Measurements from ENCODE around the gene KCNG3.
"Not testable (repeated sequence)": the region's sequence is repeated elsewhere in the genome, so short reads cannot be mapped to it uniquely, and the experiment has no call there.

Gene KCNG3

GRCh38 chr2:42408009-42408408 is 85.8 kb downstream of the KCNG3 start:
- H3K9ac ChIP-seq (ENCODE audit: insufficient read length, low read depth), result no peak overlapping the region
- no peaks in the 10 kb centered on the region for H3K36me3 ChIP-seq (ENCODE audit: insufficient read depth, insufficient read length, low read length)
- H3K4me3 ChIP-seq (ENCODE audit: insufficient read length, low read depth), result no peak overlapping the region
- H3K9me3 ChIP-seq (ENCODE audit: insufficient read depth, low read length), result peaks cover 12% of the 10 kb centered on the region; the same call in 1 of the 2 replicates
- no peak for DNase-seq (ENCODE audit: low read depth, low spot score)
- no peaks in the 10 kb centered on the region for H3K27me3 ChIP-seq (ENCODE audit: insufficient read depth, insufficient read length)
- no peaks in the 10 kb centered on the region for H3K4me1 ChIP-seq (ENCODE audit: insufficient read depth, insufficient read length)
- TF ChIP-seq YY1 (IDR thresholded peaks at IDR 0.05; ENCODE audit: insufficient read depth, insufficient read length) (no peak), ZNF274 (IDR thresholded peaks at IDR 0.05; ENCODE audit: low read depth, low read length) (no peak), SUZ12 (IDR thresholded peaks at IDR 0.05; ENCODE audit: extremely low read depth, insufficient read depth, insufficient read length) (no peak)

- Histone ChIP-seq H3K4me1 (ENCODE audit: insufficient read depth, insufficient read length) (no peaks in the 10 kb centered on the region), H3K36me3 (ENCODE audit: insufficient read depth, insufficient read length, low read length) (no peaks in the 10 kb centered on the region), H3K27me3 (ENCODE audit: insufficient read depth, insufficient read length) (no peaks in the 10 kb centered on the region), H3K9me3 (ENCODE audit: insufficient read depth, low read length) (peaks cover 12% of the 10 kb centered on the region; the same call in 1 of the 2 replicates), H3K9ac (ENCODE audit: insufficient read length, low read depth) (no peak overlapping the region), H3K4me3 (ENCODE audit: insufficient read length, low read depth) (no peak overlapping the region)
- TF ChIP-seq ZNF274 (IDR thresholded peaks at IDR 0.05; ENCODE audit: low read depth, low read length), result no peak
- TF ChIP-seq SUZ12 (IDR thresholded peaks at IDR 0.05; ENCODE audit: extremely low read depth, insufficient read depth, insufficient read length), result no peak
- no peak for TF ChIP-seq YY1 (IDR thresholded peaks at IDR 0.05; ENCODE audit: insufficient read depth, insufficient read length)
- DNase-seq (ENCODE audit: low read depth, low spot score), result no peak
Measured at GRCh38 chr2:42407476-42407875, 86.3 kb downstream of the KCNG3 start.

DNA sequence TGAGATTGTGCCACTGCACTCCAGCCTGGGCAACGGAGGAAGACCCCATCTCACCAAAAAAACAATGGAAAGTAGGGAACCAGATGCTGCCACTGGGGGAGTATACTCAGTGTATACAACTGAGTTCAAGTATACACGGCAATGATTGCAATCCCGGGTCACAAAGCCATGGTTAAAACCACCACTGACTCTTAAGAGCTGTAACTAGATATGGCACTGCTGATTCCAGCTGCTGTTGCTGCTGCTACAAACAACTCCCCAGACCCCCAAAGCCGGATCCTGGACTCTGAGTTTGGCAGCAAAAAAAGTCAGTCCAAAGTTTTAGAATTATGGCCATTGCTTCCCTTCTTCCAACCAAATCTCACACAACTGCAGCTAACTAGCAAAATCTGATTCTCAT is 89.1 kb downstream of the KCNG3 start:
- no peak for DNase-seq (ENCODE audit: low read depth, low spot score)
- TF ChIP-seq YY1 (IDR thresholded peaks at IDR 0.05; ENCODE audit: insufficient read depth, insufficient read length) (no peak), ZNF274 (IDR thresholded peaks at IDR 0.05; ENCODE audit: low read depth, low read length) (no peak), SUZ12 (IDR thresholded peaks at IDR 0.05; ENCODE audit: extremely low read depth, insufficient read depth, insufficient read length) (no peak)
- H3K4me3 ChIP-seq (ENCODE audit: insufficient read length, low read depth), result no peak overlapping the region
- peaks cover 12% of the 10 kb centered on the region; the same call in 1 of the 2 replicates for H3K9me3 ChIP-seq (ENCODE audit: insufficient read depth, low read length)
- H3K36me3 ChIP-seq (ENCODE audit: insufficient read depth, insufficient read length, low read length), result no peaks in the 10 kb centered on the region
- no peaks in the 10 kb centered on the region for H3K27me3 ChIP-seq (ENCODE audit: insufficient read depth, insufficient read length)
- no peaks in the 10 kb centered on the region for H3K4me1 ChIP-seq (ENCODE audit: insufficient read depth, insufficient read length)
- no peak overlapping the region for H3K9ac ChIP-seq (ENCODE audit: insufficient read length, low read depth)

DNA sequence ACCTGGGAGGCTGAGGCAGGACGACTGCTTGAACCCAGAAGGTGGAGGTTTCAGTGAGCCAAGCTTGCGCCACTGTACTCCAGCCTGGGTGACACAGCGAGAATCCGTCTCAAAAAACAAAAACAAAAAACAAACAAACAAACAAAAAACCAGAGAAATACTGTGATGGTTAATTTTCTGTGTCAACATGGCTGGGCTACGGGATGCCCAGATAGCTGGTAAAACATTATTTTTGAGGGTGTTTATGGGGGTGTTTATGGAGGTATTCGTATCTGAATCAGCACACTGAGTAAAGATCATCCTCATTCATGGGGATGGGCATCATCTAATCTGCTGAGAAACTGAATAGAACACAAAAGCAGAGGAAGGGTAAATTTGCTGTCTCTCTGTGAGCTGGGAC is 92.0 kb downstream of the KCNG3 start:
- Histone ChIP-seq H3K27me3 (ENCODE audit: insufficient read depth, insufficient read length) (no peaks in the 10 kb centered on the region), H3K4me3 (ENCODE audit: insufficient read length, low read depth) (no peak overlapping the region), H3K4me1 (ENCODE audit: insufficient read depth, insufficient read length) (no peaks in the 10 kb centered on the region), H3K9me3 (ENCODE audit: insufficient read depth, low read length) (no peaks in the 10 kb centered on the region), H3K9ac (ENCODE audit: insufficient read length, low read depth) (no peak overlapping the region), H3K36me3 (ENCODE audit: insufficient read depth, insufficient read length, low read length) (no peaks in the 10 kb centered on the region)
- TF ChIP-seq SUZ12 (IDR thresholded peaks at IDR 0.05; ENCODE audit: extremely low read depth, insufficient read depth, insufficient read length) (no peak), ZNF274 (IDR thresholded peaks at IDR 0.05; ENCODE audit: low read depth, low read length) (no peak), YY1 (IDR thresholded peaks at IDR 0.05; ENCODE audit: insufficient read depth, insufficient read length) (no peak)
- no peak for DNase-seq (ENCODE audit: low read depth, low spot score)

- H3K4me1 ChIP-seq (ENCODE audit: insufficient read depth, insufficient read length); H3K36me3 ChIP-seq (ENCODE audit: insufficient read depth, insufficient read length, low read length); H3K9ac ChIP-seq (ENCODE audit: insufficient read length, low read depth); H3K27me3 ChIP-seq (ENCODE audit: insufficient read depth, insufficient read length); DNase-seq (ENCODE audit: low read depth, low spot score); H3K9me3 ChIP-seq (ENCODE audit: insufficient read depth, low read length); H3K4me3 ChIP-seq (ENCODE audit: insufficient read length, low read depth): not testable (repeated sequence)
Measured at GRCh38 chr2:42398052-42398451, 95.7 kb downstream of the KCNG3 start.

DNA sequence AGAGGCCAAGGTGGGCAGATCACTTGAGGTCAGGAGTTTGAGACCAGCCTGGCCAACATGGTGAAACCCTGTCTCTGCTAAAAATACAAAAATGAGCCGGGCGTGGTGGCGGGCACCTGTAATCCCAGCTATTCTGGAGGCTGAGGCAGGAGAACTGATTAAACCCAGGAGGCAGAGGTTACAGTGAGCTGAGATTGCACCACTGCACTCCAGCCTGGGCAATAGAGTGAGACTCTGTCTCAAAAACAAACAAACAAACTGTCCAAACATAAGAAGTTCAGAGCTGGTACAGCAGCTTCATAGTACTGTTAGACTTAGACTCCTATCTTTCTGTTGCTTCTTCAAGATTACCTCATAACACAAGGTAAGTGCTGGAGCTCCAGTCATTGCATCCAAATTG is 100.5 kb downstream of the KCNG3 start:
- DNase-seq (ENCODE audit: low read depth, low spot score); H3K36me3 ChIP-seq (ENCODE audit: insufficient read depth, insufficient read length, low read length); H3K27me3 ChIP-seq (ENCODE audit: insufficient read depth, insufficient read length); H3K4me1 ChIP-seq (ENCODE audit: insufficient read depth, insufficient read length); H3K4me3 ChIP-seq (ENCODE audit: insufficient read length, low read depth); H3K9ac ChIP-seq (ENCODE audit: insufficient read length, low read depth): not testable (repeated sequence)
- peaks cover 10% of the 10 kb centered on the region for H3K9me3 ChIP-seq (ENCODE audit: insufficient read depth, low read length)

DNA sequence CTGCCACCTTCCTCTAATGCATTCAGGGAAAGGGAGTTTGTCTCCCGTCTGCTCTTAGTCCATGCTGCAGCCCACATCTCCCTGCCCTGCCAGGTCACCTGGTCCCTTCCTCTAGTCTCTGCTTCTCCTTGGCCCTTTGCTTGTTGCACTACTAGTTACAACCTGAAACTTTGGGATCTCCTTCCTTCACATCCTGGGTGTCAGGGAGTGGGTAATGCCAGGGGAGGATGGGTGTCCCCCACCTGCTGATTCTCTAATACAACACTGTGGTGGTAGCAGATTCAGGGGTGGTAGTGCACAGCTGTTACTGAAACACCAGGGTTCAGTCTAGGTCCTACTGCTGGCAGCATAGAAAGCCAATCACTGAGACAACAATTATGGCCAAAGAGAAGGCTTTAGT is 101.6 kb downstream of the KCNG3 start:
- Histone ChIP-seq H3K4me1 (ENCODE audit: insufficient read depth, insufficient read length) (no peaks in the 10 kb centered on the region), H3K9ac (ENCODE audit: insufficient read length, low read depth) (no peak overlapping the region), H3K4me3 (ENCODE audit: insufficient read length, low read depth) (no peak overlapping the region), H3K27me3 (ENCODE audit: insufficient read depth, insufficient read length) (no peaks in the 10 kb centered on the region), H3K9me3 (ENCODE audit: insufficient read depth, low read length) (peaks cover 10% of the 10 kb centered on the region), H3K36me3 (ENCODE audit: insufficient read depth, insufficient read length, low read length) (no peaks in the 10 kb centered on the region)
- no peak for TF ChIP-seq ZNF274 (IDR thresholded peaks at IDR 0.05; ENCODE audit: low read depth, low read length)
- no peak for TF ChIP-seq SUZ12 (IDR thresholded peaks at IDR 0.05; ENCODE audit: extremely low read depth, insufficient read depth, insufficient read length)
- TF ChIP-seq YY1 (IDR thresholded peaks at IDR 0.05; ENCODE audit: insufficient read depth, insufficient read length), result no peak
- no peak for DNase-seq (ENCODE audit: low read depth, low spot score)
